Stimulated activated CD8-positive, alpha-beta memory T cell treated with anti-CD3 and anti-CD28 coated beads, Interleukin-4, amount 100 ng/mL, for 1 hour (primary cell): ENCODE data around the gene FAM241A.
A peak's percentile ranks its signal among the peaks of the same experiment; 100 is the strongest.

Experiments used
- DNase-seq, 2 donors: peaks; one replicate each; pipeline ENCODE4 v3.0.0-alpha.2; 2020; ENCODE audit warnings: low read depth in 2 of 2, low spot score in 1 of 2

Gene FAM241A

DNA sequence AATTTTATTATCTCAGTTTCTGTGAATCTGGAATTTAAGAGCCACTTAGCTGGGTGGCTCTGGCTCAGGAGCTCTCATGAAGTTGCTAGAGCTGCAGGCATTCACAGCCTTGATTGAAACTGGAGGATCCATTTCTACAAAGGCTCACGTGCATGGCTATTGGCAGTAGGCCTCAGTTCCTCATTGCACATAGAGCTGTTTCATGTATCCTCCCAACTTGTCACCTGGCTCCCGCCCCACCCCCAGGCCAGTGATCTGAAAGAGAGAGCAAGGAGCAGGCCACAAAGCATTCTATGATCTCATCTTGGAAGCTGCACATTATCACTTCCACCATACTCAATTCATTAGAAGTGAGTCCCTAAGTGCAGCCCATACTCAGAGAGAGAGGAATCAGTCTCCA lies 67.8 kb downstream of the FAM241A start:
- no peak for DNase-seq

DNA sequence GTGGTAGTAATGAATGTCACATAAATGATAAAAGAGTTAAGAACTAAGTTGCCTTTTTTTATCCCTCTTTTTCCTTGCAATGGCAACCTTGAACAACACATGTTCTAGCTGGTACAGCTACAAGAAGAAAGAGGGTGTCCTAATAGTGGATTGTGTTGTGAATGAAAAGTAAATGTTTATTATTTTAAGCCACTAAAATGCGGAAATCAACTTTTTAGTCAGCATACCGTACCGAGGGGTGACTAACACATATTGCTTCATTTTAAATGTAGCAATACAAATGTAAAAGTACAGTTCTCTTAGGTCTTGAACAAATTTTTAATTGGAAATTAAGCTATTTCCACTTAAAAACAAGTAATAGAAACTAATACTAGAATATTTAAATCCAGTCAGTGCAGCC lies 68.6 kb downstream of the FAM241A start:
- DNase-seq: no peak

DNA sequence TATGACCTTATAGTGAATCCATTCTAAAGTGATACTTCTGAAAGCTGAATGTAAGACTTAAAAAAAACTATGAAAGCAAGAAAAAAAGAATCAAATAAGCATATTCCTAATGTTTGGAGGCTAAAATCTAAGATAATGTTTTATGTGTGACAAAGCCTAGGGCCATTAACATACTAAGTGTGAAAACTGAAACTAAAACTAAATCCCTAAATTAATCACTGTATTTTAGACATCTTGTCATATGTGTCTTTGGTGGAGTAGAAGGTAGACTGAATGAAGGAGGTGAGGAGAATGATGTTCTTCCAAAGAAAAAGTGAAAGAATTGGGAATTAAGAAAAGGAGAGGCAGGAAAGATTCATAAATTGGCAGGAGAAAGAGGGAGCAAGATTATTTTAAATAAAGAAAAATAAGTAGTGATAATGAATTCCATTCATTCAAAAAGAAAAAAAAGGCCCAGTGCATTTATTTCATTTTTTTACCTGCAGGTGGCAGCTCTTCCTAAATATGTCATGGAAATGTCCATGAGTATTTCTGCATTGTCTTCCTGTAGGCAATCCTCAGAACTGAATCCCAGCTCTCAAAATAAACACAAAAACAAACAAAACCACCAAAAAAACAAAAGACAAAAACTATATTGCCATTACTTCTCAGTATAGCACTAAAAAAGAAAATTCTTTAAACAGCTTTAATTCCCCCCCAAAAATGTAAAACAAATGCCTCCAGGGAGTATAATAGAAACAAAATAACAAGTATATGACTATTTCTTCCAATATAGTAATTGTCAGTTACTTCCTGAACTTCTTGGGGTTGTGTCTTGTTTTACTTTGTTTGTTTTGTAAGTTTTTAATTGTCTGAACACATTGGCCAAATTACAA lies 69.4 kb downstream of the FAM241A start:
- DNase-seq: no peak

DNA sequence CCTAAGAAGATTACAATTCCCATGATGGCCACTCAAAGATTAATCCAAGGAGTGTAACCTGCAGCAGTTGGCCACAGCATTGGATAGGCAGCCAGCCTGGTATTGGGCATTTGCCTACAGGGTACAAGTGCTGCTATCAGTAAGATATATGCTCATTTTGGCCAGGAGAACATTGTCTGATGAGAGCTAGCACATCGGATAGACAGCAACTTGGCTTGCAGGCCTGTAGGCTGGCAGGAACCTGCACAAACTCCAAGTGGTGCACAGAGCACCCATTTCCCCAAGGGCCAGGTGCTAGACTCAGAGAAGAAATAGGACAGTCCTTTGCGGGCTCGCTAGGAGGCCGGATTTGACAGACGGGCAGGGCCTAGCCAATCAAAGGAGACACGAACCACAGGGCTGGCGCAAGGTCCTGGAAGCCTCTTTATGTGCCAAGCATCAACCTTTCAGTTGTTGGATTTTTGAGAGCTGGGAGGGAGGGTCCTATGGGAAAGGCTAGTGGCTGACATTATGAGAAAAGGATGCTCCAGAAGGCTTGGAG lies 74.6 kb downstream of the FAM241A start:
- DNase-seq: no peak

DNA sequence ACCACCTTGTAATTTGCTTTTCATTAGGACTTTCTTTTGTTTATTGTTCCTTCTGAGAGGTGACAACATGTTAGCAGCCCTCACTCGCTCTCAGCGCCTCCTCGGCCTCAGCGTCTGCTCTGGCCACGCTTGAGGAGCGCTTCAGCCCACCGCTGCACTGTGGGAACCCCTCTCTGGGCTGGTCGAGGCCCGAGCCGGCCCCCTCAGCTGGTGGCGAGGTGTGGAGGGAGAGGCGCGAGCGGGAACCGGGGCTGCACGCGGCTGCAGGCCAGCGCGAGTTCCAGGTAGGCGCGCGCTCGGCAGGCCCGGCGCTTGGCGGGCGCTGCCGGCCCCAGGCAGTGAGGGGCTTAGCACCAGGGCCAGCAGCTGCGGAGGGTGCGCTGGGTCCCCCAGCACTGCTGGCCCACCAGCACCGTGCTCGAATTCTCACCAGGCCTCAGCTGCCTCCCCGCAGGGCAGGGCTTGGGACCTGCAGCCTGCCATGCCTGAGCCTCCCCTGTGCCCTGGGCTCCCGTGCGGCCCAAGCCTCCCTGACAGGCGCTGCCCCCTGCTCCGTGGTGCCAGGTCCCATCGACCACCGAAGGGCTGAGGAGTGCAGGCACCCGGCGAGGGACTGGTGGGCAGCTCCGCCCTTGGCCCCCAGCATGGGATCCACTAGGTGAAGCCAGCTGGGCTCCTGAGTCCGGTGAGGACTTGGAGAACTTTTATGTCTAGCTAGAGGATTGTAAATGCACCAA lies 77.1 kb downstream of the FAM241A start:
- DNase-seq: no peak

DNA sequence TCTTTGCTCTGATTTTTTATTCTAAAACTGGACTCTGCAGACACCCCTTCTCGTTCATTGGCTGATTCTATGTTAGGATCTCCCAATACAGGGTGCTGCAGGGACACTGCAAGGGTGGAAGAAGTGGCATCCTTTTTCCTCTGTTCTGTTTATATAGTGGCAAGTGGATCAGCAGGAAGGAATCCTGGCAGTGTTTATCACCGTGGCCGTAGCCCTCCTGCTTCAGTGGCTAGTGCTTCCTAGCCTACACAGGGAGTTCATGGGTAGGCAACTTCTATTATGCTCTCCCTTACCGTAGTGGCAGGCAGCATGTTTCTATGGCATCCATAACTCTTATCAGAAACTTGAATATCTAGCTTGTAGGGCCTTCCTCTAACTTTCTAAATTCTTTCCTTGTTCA lies 79.9 kb downstream of the FAM241A start:
- DNase-seq: no peak

DNA sequence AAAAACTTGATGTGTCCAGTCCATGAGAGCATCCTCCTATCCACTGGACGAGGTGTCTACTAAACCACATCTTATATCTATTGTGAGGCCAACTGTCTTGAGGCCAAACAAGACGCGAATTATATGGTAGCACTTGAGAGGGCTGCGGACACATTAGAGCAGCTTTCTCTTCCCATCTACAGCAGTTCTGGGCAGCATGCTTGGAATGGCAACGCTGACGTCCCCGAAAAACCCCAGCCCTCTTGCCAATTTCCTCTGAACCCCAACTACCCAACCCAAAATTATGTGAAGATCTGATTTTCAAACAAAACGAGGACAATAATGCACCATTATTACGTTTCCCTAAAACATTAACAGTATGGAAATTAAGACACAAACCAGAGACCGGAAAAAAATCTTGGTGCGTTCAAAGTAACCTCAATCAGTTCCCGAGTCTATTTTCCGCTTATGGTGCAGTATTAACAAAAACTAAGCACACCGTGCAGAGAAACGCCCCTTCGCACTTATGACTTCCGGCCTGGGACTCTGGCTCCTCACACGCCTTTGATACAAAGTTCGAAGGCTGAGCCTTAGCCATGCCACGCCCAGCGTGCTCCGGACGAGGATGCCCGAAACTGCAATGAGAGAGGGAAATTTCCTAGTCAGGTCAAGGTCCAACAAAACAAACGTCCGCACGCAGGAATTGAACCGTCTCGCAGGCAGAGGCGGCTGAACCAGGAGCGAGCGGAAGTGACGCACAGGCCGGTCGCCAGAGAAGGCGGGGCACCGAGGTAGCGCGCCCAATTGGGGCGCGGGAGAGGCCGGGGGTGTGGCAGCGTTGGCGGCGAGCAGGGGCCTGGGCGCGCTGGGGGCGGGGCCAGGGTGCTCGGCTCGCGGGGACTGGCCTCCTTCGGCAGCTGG lies 85.9 kb downstream of the FAM241A start:
- DNase-seq: peak; percentile 91 to 92

DNA sequence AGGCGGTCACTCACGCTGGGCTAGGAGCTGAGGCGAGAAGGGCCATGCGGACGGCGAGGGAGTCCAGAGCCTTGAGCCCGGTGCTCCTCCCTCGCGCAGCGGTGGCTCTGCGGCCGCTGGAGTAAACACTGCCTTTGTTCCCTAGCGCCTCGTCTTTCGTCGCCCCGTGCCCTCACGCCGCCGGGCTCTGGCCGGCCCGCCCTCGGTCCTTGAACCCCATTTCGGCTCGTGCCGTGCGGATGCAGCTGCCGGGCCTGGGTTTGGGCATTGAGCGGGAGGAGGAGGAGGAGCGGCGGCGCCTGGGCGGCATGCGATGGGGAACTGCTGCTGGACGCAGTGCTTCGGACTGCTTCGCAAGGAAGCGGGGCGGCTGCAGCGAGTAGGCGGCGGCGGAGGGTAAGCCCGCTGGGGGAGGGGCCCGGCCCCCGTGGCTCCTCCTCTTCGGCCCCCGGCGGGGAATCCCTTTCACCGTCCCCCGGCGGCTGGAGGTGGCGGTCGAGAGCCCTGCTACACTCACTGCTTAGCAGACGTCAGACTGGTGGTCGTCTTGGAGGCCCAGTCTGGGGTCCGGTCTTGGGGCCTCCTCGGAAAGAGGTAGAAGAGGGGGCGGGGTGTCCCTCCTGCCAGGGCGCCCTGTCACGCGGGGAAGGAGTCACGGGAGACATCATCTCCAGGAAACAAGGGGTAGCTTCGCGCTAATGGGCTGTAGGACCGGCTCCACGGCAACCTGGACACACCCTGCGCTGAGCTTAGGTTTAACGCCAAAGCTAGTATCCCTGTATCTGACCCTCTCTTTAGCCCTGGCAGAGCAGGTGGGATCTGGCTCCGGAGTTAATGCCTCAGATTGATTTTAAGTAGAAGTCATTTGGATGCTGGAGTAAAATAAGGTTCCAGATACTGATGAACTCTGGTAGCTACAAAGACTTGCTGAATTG lies 86.8 kb downstream of the FAM241A start, which contains the start of gene AP1AR:
TSS of gene AP1AR (plus strand) at position 9 of the 935 bp plus-strand sequence. CDS start at position 314, 305 bp downstream.
- DNase-seq: peak; percentile 51 to 64

DNA sequence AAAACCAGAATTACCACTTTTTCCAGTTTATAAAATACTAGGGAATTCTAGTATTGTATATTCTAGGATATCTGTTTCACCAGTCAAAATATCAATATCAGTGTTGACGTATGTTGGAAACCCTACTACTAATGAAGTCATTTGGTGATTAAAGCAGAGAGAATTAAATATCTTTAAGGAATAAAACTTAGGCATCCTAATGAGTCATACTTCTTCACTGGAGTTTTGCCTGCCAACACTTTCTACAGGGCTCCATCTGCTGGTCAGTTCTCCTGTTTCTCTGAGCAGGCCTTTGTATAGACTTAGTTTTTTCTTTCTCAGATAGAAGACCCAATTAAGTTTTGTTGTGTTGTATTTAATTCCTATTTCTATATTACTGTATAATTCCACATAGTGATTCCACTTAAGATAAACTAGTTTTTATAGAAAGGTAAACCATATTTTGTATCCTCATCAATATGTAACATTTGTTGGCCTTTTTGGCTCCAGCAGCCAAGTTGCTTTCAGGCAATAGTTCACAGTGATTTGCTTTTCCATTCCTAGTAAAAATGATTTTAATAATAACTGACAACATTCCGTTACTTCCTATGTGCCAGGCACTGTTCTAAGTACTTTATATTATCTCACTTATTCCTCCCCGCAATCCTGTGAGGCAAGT lies 89.8 kb downstream of the FAM241A start:
- peak in 1 of 2 donors; percentile 4 for DNase-seq

DNA sequence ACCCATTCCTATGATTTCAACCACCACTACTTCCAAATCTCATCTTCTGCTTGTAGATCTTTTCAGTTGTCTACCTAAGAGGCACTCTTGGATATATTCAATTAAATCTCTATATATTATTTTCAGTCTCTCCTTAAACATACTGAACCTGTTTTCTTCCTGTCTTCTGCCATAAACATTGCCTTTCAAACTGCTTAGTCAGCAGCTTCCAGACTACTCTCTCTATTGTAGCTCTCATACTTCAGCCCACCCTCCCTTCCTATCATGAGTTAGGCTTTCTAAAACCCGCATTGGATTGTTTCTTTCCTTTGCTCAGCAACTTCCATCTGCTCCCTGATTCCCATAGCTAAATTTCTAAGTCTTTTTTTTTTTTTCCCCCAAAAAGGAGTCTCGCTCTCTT lies 90.8 kb downstream of the FAM241A start:
- no peak for DNase-seq

DNA sequence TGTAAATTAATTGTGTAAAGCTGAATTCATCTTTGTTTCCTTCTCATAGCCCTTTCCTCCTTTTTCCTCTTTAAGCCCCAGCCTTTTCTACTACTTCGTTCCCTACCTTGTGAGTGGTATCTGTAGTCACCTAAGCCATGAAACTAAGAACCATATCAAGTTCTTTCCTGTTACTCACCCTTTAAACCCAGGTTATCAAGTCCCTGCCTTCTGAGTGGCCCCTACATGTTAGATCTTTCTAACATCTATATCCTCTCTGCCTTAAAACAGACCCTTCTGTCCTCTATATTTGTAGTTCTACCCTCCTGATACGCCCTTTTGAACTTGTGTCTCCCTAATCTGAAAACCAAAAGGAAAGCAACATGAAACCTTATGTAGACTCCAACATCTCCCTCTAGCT lies 93.6 kb downstream of the FAM241A start:
- no peak for DNase-seq
